ENCODE data around the gene LNPEP. TPM values are rescaled to one million over a fixed set of nuclear protein-coding genes. Genes with fewer than 3 reads are reported as not detected.

Gene LNPEP
- total and polyA plus RNA-seq, 2 of the 13 experiments (the other 11 are each of a cell fraction or from before 2014, with no cell fraction given) = 8.0 to 16.9 TPM

GRCh38 chr5:96935559-96936430 is at the start of gene LNPEP (continued):
- TF ChIP-seq ZBTB10 (CRISPR knock-in tag; IDR thresholded peaks at IDR 0.05; ENCODE audit: borderline replicate concordance) (peak; percentile 58; the same call in 1 of the 2 replicates), ETS1 (CRISPR knock-in tag; IDR thresholded peaks at IDR 0.05) (peak; percentile 33; the same call in 1 of the 2 replicates), YEATS4 (CRISPR knock-in tag; IDR thresholded peaks at IDR 0.05; ENCODE audit: borderline replicate concordance) (0 out of 2 replicates have a peak, but pooled peaks have one; percentile 48), ARID3A (IDR thresholded peaks at IDR 0.05; ENCODE audit: low read depth, low read length) (0 out of 2 replicates have a peak, but pooled peaks have one; percentile 6), SALL2 (CRISPR knock-in tag; IDR thresholded peaks at IDR 0.05) (peak; percentile 44), HNF1B (CRISPR knock-in tag; IDR thresholded peaks at IDR 0.05) (peak; percentile 91), ZNF776 (CRISPR knock-in tag; IDR thresholded peaks at IDR 0.05) (no peak), CERS6 (CRISPR knock-in tag; IDR thresholded peaks at IDR 0.05) (no peak), HNRNPL (IDR thresholded peaks at IDR 0.05; ENCODE audit: low read depth, low read length) (peak; percentile 96), NR1H2 (CRISPR knock-in tag; IDR thresholded peaks at IDR 0.05; ENCODE audit: borderline replicate concordance, low read depth) (no peak), SNAPC5 (CRISPR knock-in tag; IDR thresholded peaks at IDR 0.05; ENCODE audit: borderline replicate concordance) (no peak; the same call in 1 of the 2 replicates), KAT2B (IDR thresholded peaks at IDR 0.05; ENCODE audit: borderline replicate concordance, low read depth, low read length) (no peak), ZNF44 (CRISPR knock-in tag; IDR thresholded peaks at IDR 0.05) (no peak), KDM3A (CRISPR knock-in tag; IDR thresholded peaks at IDR 0.05; ENCODE audit: low read depth) (peak; percentile 85), EP300 (IDR thresholded peaks at IDR 0.05; ENCODE audit: low read depth in 2 of 2, low read length in 2 of 2) (peak in 1 of 2 experiments; percentile 63; a peak in 3 of 4 replicates), EP300 (CRISPR knock-in tag; IDR thresholded peaks at IDR 0.05; ENCODE audit: borderline replicate concordance) (peak; percentile 36; the same call in 1 of the 2 replicates), FOXC1 (CRISPR knock-in tag; IDR thresholded peaks at IDR 0.05; ENCODE audit: borderline replicate concordance) (peak; percentile 21)

Measured in HepG2 (cell line).